Retinal pigment epithelial cell (primary cell): ENCODE data around the gene CDH13.

ENCODE experiments used
- DNase-seq: peaks from one replicate; pipeline ENCODE4 v3.0.0-alpha.2; 2010; ENCODE audit warnings: low read depth
- H3K4me3 ChIP-seq: 2 replicates; pipeline ENCODE4 v1.5.1; 2011; ENCODE audit warnings: mild to moderate bottlenecking, low read length, control low read depth, moderate library complexity
- CTCF ChIP-seq: conservative IDR thresholded peaks from 2 replicates; pipeline ENCODE4 v1.5.1; 2011; ENCODE audit warnings: low read depth, low read length, control low read depth, inconsistent platforms

The CDH13 gene

GRCh38 chr16:83211711-83212110 lies 584.9 kb downstream of the CDH13 start:
- no peak for DNase-seq
- no peak for TF ChIP-seq CTCF

GRCh38 chr16:83212301-83212841 lies 585.6 kb downstream of the CDH13 start:
- TF ChIP-seq CTCF: no peak
- no peak for DNase-seq
- H3K4me3 ChIP-seq: no peak overlapping the region

More at GRCh38 chr16:83211711-83212110, 584.9 kb downstream of the CDH13 start:
- no peak overlapping the region for H3K4me3 ChIP-seq

- TF ChIP-seq CTCF: no peak
- no peak overlapping the region for H3K4me3 ChIP-seq
- no peak for DNase-seq
Observed at GRCh38 chr16:83214671-83215070, 587.9 kb downstream of the CDH13 start.

GRCh38 chr16:83215406-83216001 lies 588.7 kb downstream of the CDH13 start:
- no peak overlapping the region for H3K4me3 ChIP-seq
- DNase-seq: no peak
- TF ChIP-seq CTCF: peak; percentile 87

GRCh38 chr16:83219285-83219684 lies 592.5 kb downstream of the CDH13 start:
- TF ChIP-seq CTCF: no peak
- H3K4me3 ChIP-seq: no peak overlapping the region

GRCh38 chr16:83220066-83220465 lies 593.3 kb downstream of the CDH13 start:
- H3K4me3 ChIP-seq: no peak overlapping the region
- no peak for DNase-seq
- no peak for TF ChIP-seq CTCF

More at GRCh38 chr16:83219285-83219684, 592.5 kb downstream of the CDH13 start:
- no peak for DNase-seq

- no peak for DNase-seq
- TF ChIP-seq CTCF: no peak
- no peak overlapping the region for H3K4me3 ChIP-seq
Observed at GRCh38 chr16:83224642-83225041, 597.9 kb downstream of the CDH13 start.
